HepG2 (cell line): ENCODE results near the gene OSBPL5. TPM values are rescaled to one million over a fixed set of nuclear protein-coding genes. Genes with fewer than 3 reads are reported as not detected.

Experiments used
- HBP1 ChIP-seq: IDR thresholded peaks from 2 replicates; pipeline ENCODE4 v1.6.1; 2016; ENCODE audit warnings: low read depth, control low read depth
- MBNL3 ChIP-seq: fragments of 250-450 bp; sonication (Bioruptor Pico); conservative IDR thresholded peaks from 2 replicates; pipeline ENCODE4 v1.8.0; 2022; ENCODE audit warnings: mild to moderate bottlenecking, inconsistent platforms
- MYNN ChIP-seq: sonication (generic); formaldehyde crosslinking; IDR thresholded peaks from 2 replicates; pipeline ENCODE4 v1.4.0; 2020; ENCODE audit warnings: mild to moderate bottlenecking, low read depth, missing genetic modification reagents
- REST ChIP-seq, 2 experiments: IDR thresholded peaks; 2 replicates each; pipeline ENCODE4 v1.6.1; 2011 to 2012; ENCODE audit warnings: low read length in 2 of 2, borderline replicate concordance in 1 of 2, low read depth in 1 of 2, mild to moderate bottlenecking in 1 of 2, moderate library complexity in 1 of 2
- TEAD2 ChIP-seq: sonication (generic); formaldehyde crosslinking; IDR thresholded peaks from 2 replicates; pipeline ENCODE4 v1.9.0; 2021; ENCODE audit warnings: missing genetic modification reagents
- U2AF2 ChIP-seq: fragments of 200-400 bp; formaldehyde crosslinking; IDR thresholded peaks from 2 replicates; pipeline ENCODE4 v1.6.1; 2017; ENCODE audit warnings: low read depth, mild to moderate bottlenecking, low read length
- ZNF275 ChIP-seq: sonication (generic); formaldehyde crosslinking; IDR thresholded peaks from 2 replicates; pipeline ENCODE4 v1.8.0; 2022; ENCODE audit warnings: missing genetic modification reagents, mild to moderate bottlenecking, inconsistent platforms, borderline replicate concordance
- ZNF318 ChIP-seq: sonication (generic); formaldehyde crosslinking; IDR thresholded peaks from 2 replicates; pipeline ENCODE4 v1.4.0; 2020; ENCODE audit warnings: mild to moderate bottlenecking, missing genetic modification reagents
- ZNF878 ChIP-seq: sonication (generic); formaldehyde crosslinking; IDR thresholded peaks from 2 replicates; pipeline ENCODE4 v1.8.1; 2023; ENCODE audit warnings: mild to moderate bottlenecking, missing genetic modification reagents, moderate library complexity
- polyA plus RNA-seq, 8 experiments: library from polyadenylated mRNA; depleted of rRNA in 3 of 8; stranded (reverse) in 7 of 8; unstranded in 1 of 8; fragments of >200 nt; fragmentation: Illumina TruSeq in 4 of 8; extraction: Trizol in 4 of 8; gene quantifications; 2 replicates each; pipeline versions ENCODE4 v1.2.1 to v1.2.3, GENCODE V29; 2011 to 2016; ENCODE audit warnings: low read depth in 4 of 8, missing spikeins in 1 of 8, mixed read lengths in 1 of 8; ENCODE audit not compliant: insufficient read depth in 1 of 8
- total RNA-seq, 5 experiments: library from RNA; depleted of rRNA; stranded (reverse); fragments of >200 nt; fragmentation: Illumina TruSeq; extraction: Trizol; gene quantifications; 2 replicates each; pipeline ENCODE4 v1.2.3, GENCODE V29; 2016; ENCODE audit warnings: low read depth in 1 of 5

OSBPL5 gene
- total and polyA plus RNA-seq, 2 of the 13 experiments (the other 11 are each of a cell fraction or from before 2014, with no cell fraction given): not detected

- TF ChIP-seq ZNF318 (CRISPR knock-in tag) (0 out of 2 replicates have a peak, but pooled peaks have one; percentile 12), REST (IDR thresholded peaks at IDR 0.05; ENCODE audit: borderline replicate concordance in 1 of 2, low read depth in 1 of 2, low read length in 2 of 2) (no peak), MBNL3 (CRISPR knock-in tag) (no peak), MYNN (CRISPR knock-in tag) (no peak), U2AF2 (no peak), HBP1 (CRISPR knock-in tag) (no peak), ZNF275 (CRISPR knock-in tag) (no peak), TEAD2 (no peak), ZNF878 (CRISPR knock-in tag) (no peak)
Measured at GRCh38 chr11:3091846-3092602, 73.1 kb downstream of the OSBPL5 start (continued).
